ENCODE data around the gene JPH2.
"Not testable (repeated sequence)": the region's sequence is repeated elsewhere in the genome, so short reads cannot be mapped to it uniquely, and the experiment has no call there.

The JPH2 gene

DNA sequence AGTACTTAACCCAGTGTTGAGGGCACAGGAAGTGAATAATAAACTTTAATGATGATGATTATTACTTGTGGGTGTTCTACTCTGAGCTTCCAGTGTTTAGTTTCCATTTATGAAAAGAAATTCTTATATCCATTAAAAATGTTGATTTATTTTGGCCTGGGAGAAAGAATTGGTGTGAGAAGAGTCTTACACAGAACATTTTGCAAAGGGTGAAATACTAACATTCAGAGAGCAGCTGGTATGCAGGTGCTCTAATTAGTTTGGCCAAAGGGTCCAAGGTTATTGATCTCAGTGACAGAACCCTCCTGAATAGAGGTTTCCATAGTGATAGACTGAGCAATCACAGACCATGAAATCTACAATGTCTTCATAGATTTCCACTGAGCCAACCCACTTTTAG lies 19.1 kb upstream of the JPH2 start:
- H3K4me3 ChIP-seq (ENCODE audit: low read length), result no peak overlapping the region
- no peak for TF ChIP-seq ZNF274 (IDR thresholded peaks at IDR 0.05; ENCODE audit: low read depth, low read length)

DNA sequence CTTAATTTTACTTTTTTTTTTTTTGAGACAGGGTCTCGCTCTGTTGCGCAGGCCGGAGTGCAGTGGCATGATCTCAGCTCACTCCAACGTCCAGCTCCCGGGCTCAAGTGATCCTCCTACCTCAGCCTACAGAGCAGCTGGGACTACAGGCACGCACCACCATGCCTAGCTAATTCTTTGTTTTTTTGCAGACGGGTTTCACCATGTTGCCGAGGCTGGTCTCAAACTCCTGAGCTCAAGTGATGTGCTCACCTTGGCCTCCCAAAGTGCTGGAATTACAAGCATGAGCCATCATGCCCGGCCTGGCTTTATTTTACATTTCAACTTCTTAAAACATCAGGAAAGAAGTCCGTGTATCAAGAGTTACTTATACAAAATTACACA lies 17.8 kb upstream of the JPH2 start:
- no peak for TF ChIP-seq ZNF274 (IDR thresholded peaks at IDR 0.05; ENCODE audit: low read depth, low read length)
- no peak overlapping the region for H3K4me3 ChIP-seq (ENCODE audit: low read length)

DNA sequence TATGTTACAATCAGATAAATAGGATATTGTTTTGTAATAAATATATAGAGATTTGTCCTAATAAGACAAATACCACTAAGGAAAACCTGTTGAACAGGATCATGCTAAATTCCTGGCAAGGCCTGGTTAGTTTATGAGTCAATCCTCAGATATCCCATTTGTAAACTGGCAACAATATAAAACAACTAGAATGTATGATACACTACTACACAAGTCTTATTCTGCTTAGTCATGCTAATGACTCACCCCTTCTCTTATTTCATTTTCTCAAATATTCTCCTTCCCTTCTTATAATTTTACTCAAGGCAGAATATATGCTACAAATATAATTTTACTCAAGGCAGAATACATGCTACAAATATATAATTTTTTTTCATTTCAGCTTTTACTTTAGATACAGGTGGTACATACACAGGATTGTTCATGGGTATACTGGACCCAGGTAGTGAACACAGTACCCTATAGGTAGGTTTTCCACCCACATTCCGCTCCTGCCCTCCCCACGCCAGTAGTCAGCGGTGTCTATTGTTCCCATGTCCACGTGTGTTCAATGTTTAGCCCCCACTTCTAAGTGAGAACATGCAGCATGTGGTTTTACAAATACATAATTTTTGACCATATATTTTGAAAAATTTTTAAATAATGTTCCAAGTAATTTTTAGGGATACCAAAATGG lies 17.3 kb upstream of the JPH2 start:
- H3K4me3 ChIP-seq (ENCODE audit: low read length), result no peak overlapping the region
- TF ChIP-seq ZNF274 (IDR thresholded peaks at IDR 0.05; ENCODE audit: low read depth, low read length), result no peak

DNA sequence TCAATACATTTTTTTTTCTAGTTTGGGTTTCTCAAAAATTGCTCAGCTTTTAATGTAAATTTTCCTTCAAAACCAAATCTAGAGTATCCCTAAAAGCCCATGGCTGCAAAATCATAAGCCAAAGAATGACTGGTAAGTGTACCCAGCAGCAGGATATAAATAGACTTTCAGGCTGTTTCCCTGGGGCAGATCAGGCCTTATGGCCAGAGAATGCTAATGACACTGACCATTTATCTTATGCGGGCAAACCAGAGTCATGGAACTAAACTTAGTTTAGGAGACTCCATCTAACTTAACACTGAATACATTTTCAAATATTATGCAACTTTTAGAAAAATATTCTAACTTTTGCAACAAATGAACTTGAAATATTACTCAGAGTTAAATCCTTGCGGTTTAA lies 16.2 kb upstream of the JPH2 start:
- no peak overlapping the region for H3K4me3 ChIP-seq (ENCODE audit: low read length)

DNA sequence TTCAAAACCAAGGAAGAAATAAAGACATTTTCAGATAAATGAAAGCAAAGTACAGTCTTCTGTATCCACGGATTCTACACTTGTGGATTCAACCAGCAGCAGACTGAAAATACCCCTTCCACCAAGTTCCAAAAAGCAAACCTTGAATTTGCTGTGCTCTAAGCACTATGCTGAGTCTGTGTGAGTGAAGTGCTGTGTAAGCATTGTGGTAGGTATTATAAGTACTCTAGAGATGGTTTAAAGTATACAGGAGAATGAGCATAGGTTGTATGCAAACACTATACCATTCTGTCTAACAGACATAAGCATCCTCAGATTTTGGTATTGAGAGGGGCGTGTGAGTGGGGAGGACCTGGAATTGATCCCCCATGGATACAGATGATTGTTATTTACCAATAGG lies 14.0 kb upstream of the JPH2 start:
- no peak for TF ChIP-seq ZNF274 (IDR thresholded peaks at IDR 0.05; ENCODE audit: low read depth, low read length)

More for the DNA sequence above, 16.2 kb upstream of the JPH2 start:
- TF ChIP-seq ZNF274 (IDR thresholded peaks at IDR 0.05; ENCODE audit: low read depth, low read length), result no peak

DNA sequence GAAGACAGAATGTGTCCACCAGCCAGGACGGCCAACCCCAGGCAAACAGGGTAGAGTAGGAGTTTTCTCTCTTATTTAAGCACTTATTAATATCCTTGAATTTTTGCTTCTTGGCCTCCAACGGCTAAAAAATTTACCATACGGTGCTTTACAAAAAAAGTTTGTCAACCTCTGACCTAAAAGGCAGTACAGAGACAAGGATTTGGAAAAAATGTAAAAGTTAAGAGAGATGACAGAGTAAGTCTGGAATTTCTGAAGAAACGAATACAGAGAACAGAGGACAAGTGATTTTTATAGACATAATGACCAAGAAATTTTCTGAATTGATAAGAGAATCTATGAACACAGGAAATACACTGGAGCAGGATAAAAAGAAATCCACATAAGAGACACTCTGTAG lies 13.4 kb upstream of the JPH2 start:
- TF ChIP-seq ZNF274 (IDR thresholded peaks at IDR 0.05; ENCODE audit: low read depth, low read length), result no peak
- H3K4me3 ChIP-seq (ENCODE audit: low read length), result no peak overlapping the region

More for the DNA sequence above, 14.0 kb upstream of the JPH2 start:
- no peak overlapping the region for H3K4me3 ChIP-seq (ENCODE audit: low read length)

DNA sequence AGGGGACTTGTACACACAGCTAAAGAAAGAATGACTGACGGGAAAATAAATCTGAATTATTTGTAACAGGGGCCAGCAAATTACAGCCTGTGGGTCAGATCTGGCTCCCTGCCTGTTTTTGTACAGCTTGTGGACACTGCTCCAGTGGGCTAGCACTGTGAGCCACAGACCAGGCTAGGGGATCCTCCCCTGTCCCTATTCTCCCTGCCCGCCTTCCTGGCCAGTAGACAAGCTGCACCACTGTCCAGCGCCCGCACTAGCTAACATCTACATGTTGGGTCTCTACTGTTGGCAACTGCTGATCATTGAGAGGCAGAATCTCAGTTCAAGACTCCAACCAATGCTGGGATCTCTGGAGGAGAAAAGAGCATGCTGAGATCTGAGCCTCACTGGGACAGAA lies 12.9 kb upstream of the JPH2 start:
- TF ChIP-seq ZNF274 (IDR thresholded peaks at IDR 0.05; ENCODE audit: low read depth, low read length), result no peak
- no peak overlapping the region for H3K4me3 ChIP-seq (ENCODE audit: low read length)

DNA sequence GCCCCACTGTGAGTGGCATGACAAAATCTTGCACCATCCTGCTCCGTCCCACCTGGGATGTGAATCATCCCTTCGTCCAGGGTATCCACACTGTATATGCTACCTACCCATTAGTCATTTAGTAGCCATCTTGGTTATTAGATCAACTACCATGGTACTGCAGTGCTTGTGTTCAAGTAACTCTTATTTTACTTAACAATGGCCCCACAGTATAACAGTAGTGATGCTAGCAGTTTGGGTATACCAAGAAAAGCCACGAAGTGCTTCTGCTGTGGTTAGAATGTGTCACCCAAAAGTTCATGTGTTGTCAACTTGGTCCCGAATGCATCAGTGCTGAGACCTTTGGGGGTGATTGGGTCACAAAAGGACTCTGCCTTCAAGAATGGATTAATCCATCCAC lies 11.9 kb upstream of the JPH2 start:
- no peak overlapping the region for H3K4me3 ChIP-seq (ENCODE audit: low read length)
- TF ChIP-seq ZNF274 (IDR thresholded peaks at IDR 0.05; ENCODE audit: low read depth, low read length), result no peak

DNA sequence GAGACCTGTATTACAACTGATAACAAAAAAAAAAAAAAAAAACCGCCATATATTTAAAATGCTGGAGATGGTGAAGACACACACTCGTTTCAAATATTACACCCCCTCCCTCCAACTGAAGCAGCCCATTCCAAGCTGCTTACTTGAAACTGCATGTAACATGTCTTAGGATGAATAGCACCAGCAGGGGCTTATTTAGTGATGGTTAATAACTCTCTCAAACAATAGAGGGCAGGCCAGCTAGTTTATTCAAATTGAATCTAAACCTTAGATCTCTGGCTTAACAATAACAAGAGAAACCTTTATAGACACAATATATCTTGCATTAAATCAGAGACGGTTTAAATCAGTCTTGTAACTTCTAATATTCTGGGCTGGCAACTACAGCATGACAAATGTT lies 9.3 kb upstream of the JPH2 start:
- TF ChIP-seq ZNF274 (IDR thresholded peaks at IDR 0.05; ENCODE audit: low read depth, low read length), result no peak

DNA sequence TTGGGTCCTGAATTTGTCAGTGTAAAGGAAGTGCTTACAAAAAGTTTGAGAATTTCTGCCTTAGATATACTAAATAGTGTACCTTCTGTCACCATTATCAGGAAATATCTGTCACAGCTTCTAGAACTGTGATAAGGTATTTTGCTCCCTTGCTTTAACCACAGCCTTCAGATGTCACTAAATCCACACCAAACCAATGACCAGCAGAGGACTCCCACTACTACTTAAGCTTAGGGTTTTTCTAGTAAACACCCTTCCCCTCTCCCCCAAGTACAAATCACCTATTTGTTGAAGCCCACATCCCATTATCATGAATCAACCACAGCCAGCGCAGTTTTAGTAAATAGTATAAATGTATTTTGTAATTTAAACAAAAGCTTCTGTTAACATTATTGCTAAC lies 8.6 kb upstream of the JPH2 start:
- no peak for TF ChIP-seq ZNF274 (IDR thresholded peaks at IDR 0.05; ENCODE audit: low read depth, low read length)
- no peak overlapping the region for H3K4me3 ChIP-seq (ENCODE audit: low read length)

More for the DNA sequence above, 9.3 kb upstream of the JPH2 start:
- H3K4me3 ChIP-seq (ENCODE audit: low read length), result no peak overlapping the region

DNA sequence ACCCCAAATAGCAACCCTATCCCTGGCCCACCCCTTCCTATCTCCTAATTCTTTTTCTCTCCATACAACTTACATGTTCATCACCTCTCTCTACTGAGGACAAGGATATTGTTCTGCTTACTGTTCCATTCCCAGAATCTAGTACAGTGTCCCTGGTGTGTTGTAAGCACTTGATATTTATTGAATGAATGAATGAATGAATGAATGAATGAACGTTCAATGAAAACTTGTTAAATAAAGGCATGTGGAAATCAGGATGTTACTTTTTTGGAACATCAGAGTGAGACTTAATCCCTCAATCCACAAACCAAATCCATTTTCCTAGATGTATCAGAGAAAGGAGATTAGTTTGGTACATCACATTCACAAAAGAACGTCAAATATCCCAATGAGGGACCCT lies 6.8 kb upstream of the JPH2 start:
- no peak overlapping the region for H3K4me3 ChIP-seq (ENCODE audit: low read length)
- TF ChIP-seq ZNF274 (IDR thresholded peaks at IDR 0.05; ENCODE audit: low read depth, low read length), result no peak

DNA sequence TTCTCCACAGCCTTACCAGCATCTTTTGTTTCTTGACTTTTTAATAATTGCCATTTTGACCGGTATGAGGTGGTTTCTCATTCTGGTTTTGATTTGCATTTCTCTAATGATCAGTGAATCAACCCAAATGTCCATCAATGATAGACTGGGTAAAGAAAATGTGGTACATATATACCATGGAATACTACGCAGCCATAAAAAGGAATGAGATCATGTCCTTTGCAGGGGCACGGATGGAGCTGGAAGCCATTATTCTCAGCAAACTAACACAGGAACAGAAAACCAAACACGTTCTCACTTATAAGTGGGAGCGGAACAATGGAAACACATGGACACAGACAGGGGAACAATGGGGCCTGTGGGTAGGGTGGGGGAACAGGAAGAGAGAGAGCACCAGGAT lies 4.7 kb upstream of the JPH2 start:
- not testable (repeated sequence) for H3K4me3 ChIP-seq (ENCODE audit: low read length)

DNA sequence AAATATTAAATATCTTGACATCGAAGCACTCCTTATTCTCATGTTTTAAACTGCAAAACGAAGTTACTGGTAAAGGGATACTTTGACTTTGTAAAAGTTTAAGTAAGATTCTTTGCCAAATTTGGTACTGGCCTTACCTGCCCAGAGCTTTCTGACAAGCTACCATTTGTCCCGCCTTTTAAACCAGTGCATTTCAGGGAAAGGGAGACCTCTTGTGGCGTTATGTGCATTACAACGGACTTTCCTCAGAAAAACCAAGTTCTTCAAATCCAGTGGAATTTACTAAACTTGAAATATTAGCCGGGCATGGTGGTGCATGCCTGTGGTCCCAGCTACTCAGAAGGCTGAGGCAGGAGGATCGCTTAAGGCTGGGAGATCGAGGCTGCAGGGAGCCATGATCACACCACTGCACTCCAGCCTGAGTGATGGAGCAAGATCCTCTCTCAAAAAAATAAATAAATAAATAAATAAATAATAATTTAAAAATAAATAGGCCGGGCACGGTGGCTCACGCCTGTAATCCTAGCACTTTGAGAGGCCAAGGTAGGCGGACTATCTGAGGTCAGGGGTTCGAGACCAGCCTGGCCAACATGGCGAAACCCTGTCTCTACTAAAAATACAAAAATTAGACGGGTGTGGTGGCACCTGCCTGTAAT lies 3.3 kb upstream of the JPH2 start:
- not testable (repeated sequence) for H3K4me3 ChIP-seq (ENCODE audit: low read length)

DNA sequence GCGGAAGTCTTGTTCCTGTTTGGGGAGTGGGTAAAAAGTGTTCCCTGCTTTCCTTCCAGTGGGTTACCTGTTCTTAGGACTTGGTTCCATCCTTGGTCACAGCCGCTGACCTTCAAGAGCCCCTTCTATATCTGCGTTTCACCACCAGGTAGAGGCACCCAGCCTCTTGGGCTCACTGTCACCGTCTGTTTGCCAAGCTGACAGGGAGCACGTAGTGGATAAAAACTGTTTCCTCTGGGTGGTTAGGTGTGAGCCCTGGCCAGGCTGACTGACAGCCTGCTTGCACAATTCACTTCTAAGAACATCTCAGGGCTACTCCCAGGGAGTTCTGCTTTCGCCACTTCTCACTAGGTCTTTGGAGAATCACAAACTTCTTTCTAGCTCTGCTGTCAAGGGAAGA lies 1.8 kb upstream of the JPH2 start:
- no peak for TF ChIP-seq ZNF274 (IDR thresholded peaks at IDR 0.05; ENCODE audit: low read depth, low read length)

DNA sequence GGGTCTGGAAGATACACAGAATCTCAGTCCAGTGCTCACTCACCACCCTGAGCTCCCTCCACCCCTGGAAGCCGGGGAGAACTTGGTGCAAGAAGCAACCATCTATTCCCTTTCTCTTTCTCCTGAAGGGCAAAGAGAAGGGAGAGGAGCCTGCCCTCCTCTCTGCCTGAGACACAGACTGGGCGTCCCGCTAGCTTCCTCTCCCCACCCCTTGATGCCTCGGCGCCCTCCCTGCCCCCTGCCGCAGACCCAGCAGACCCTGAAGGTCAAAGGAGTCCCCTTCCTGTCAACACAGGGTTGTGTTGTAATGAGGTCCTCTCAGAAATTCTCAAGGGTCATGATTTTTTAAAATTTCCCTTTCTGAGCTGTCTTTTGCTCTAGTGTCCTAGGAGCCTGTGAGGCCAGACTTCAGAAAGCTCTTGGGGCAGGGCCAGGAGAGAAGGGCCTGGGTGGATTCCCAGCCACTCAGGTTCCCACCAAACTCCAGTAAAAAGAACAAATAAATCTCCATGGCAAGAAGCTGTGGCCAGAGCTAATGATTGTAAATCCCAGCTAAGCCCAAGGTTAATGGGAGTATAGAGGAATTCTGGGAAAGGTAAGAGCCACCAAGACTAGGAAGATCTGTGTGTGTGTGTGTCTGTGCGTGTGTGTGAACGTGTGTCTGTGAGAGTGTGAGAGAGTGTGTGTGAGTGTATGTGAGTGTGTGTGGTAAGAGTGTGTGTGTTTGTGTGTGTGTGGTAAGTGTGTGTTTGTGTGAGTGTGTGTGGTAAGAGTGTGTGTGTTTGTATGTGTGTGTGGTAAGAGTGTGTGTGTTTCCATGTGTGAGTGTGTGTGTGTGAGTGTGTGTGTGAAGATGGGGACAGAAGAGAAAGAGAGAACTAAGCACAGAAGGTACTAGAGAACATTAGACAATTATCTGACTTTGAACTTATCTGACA lies 1.1 kb upstream of the JPH2 start:
- TF ChIP-seq ZNF274 (IDR thresholded peaks at IDR 0.05; ENCODE audit: low read depth, low read length), result no peak
- no peak overlapping the region for H3K4me3 ChIP-seq (ENCODE audit: low read length)

More for the DNA sequence above, 1.8 kb upstream of the JPH2 start:
- no peak overlapping the region for H3K4me3 ChIP-seq (ENCODE audit: low read length)
